GM23338 (cell line): ENCODE results near the gene OTOG. TPM values are rescaled to one million over a fixed set of nuclear protein-coding genes. Genes with fewer than 3 reads are reported as not detected.

Experiments used
- ATAC-seq: fragments of 200-7000 bp; cut with Tn5 transposase; 3 replicates; pipeline ENCODE4 v1.9.1; 2020
- DNase-seq: peaks from one replicate; pipeline ENCODE4 v3.0.0-alpha.2; 2015; ENCODE audit warnings: low spot score
- H2AFZ ChIP-seq: fragments of 200-600 bp; sonication (generic); 2 replicates; pipeline ENCODE4 v1.8.0; 2016; ENCODE audit warnings: antibody characterized with exemption, mild to moderate bottlenecking, moderate library complexity
- H3F3A ChIP-seq: fragments of 200-600 bp; sonication (generic); replicated peaks from 2 replicates; pipeline ENCODE4 v1.8.0; 2017; ENCODE audit warnings: antibody characterized with exemption, mixed run types, low read depth
- H3K27ac ChIP-seq: fragments of 200-600 bp; sonication (generic); 2 replicates; pipeline ENCODE4 v1.6.1; 2016; ENCODE audit warnings: low read depth
- H3K27me3 ChIP-seq: fragments of 200-600 bp; sonication (generic); 2 replicates; pipeline ENCODE4 v1.8.0; 2016; ENCODE audit warnings: mild to moderate bottlenecking, mixed run types, moderate library complexity; ENCODE audit not compliant: insufficient read depth
- H3K36me3 ChIP-seq: fragments of 200-600 bp; sonication (generic); 2 replicates; pipeline ENCODE4 v1.8.0; 2016; ENCODE audit warnings: mild to moderate bottlenecking; ENCODE audit not compliant: insufficient read depth
- H3K4me1 ChIP-seq: fragments of 200-600 bp; sonication (generic); 2 replicates; pipeline ENCODE4 v1.8.0; 2016; ENCODE audit warnings: mild to moderate bottlenecking, moderate library complexity; ENCODE audit not compliant: insufficient read depth
- H3K4me2 ChIP-seq: fragments of 200-600 bp; sonication (generic); 2 replicates; pipeline ENCODE4 v1.7.1; 2017; ENCODE audit warnings: mixed run types
- H3K4me3 ChIP-seq: fragments of 200-600 bp; sonication (generic); 2 replicates; pipeline ENCODE4 v1.6.1; 2016; ENCODE audit warnings: mixed run types
- H3K79me2 ChIP-seq: fragments of 200-600 bp; sonication (generic); replicated peaks from 2 replicates; pipeline ENCODE4 v1.8.0; 2017; ENCODE audit warnings: mild to moderate bottlenecking; ENCODE audit not compliant: insufficient read depth
- H3K9me2 ChIP-seq: fragments of 200-600 bp; sonication (generic); 2 replicates; pipeline ENCODE4 v1.8.0; 2017; ENCODE audit not compliant: insufficient read depth
- H4K20me1 ChIP-seq: fragments of 200-600 bp; sonication (generic); replicated peaks from 2 replicates; pipeline ENCODE4 v1.8.0; 2017; ENCODE audit warnings: mild to moderate bottlenecking; ENCODE audit not compliant: insufficient read depth
- H3K27ac Mint-ChIP-seq: 2 replicates; pipeline ENCODE4 v1.8.0; 2020; ENCODE audit warnings: inconsistent platforms, mild to moderate bottlenecking, moderate library complexity, mixed read lengths
- H3K27me3 Mint-ChIP-seq: 3 replicates; pipeline ENCODE4 v1.8.0; 2022; ENCODE audit warnings: low read depth, mild to moderate bottlenecking, moderate library complexity, mixed read lengths, inconsistent platforms; ENCODE audit not compliant: insufficient read depth, poor library complexity
- H3K36me3 Mint-ChIP-seq: 3 replicates; pipeline ENCODE4 v1.8.0; 2021; ENCODE audit warnings: low read depth, mild to moderate bottlenecking, inconsistent platforms, moderate library complexity, mixed read lengths
- H3K4me1 Mint-ChIP-seq: 3 replicates; pipeline ENCODE4 v1.8.0; 2020; ENCODE audit warnings: mild to moderate bottlenecking, inconsistent platforms, mixed read lengths
- H3K4me3 Mint-ChIP-seq: 3 replicates; pipeline ENCODE4 v1.8.0; 2021; ENCODE audit warnings: moderate library complexity, mild to moderate bottlenecking, inconsistent platforms, mixed read lengths
- H3K9me3 Mint-ChIP-seq: 3 replicates; pipeline ENCODE4 v1.8.0; 2020; ENCODE audit warnings: moderate library complexity, mild to moderate bottlenecking, inconsistent platforms, mixed read lengths
- CTCF ChIP-seq, 2 experiments: fragments of 200-600 bp in 1 of 2; sonication (generic) in 1 of 2; conservative IDR thresholded peaks; 2 replicates each; pipeline versions ENCODE4 v1.5.1 to v1.6.1; 2016 to 2017; ENCODE audit warnings: antibody characterized with exemption in 2 of 2, low read depth in 2 of 2, mild to moderate bottlenecking in 2 of 2, moderate library complexity in 1 of 2
- EZH2phosphoT487 ChIP-seq: fragments of 200-600 bp; sonication (generic); IDR thresholded peaks from one replicate; pipeline ENCODE4 v1.8.1; 2018; ENCODE audit warnings: antibody characterized with exemption; ENCODE audit not compliant: unreplicated experiment
- JUNB ChIP-seq: IDR thresholded peaks from one replicate; pipeline ENCODE4 v1.6.1; 2016; ENCODE audit warnings: antibody characterized with exemption; ENCODE audit not compliant: unreplicated experiment
- NANOG ChIP-seq: IDR thresholded peaks from 2 replicates; pipeline ENCODE4 v1.6.1; 2016; ENCODE audit warnings: antibody characterized with exemption, borderline replicate concordance
- POLR2AphosphoS5 ChIP-seq: IDR thresholded peaks from 2 replicates; pipeline ENCODE4 v1.6.1; 2016; ENCODE audit warnings: antibody characterized with exemption, low read depth
- REST ChIP-seq: IDR thresholded peaks from one replicate; pipeline ENCODE4 v1.6.1; 2018; ENCODE audit warnings: antibody characterized with exemption; ENCODE audit not compliant: unreplicated experiment
- STAT1 ChIP-seq: IDR thresholded peaks from one replicate; pipeline ENCODE4 v1.6.1; 2016; ENCODE audit warnings: antibody characterized with exemption; ENCODE audit not compliant: unreplicated experiment
- ZNF114 ChIP-seq: fragments of 250-450 bp; sonication (Bioruptor Pico); IDR thresholded peaks from 2 replicates; pipeline ENCODE4 v1.5.0; 2020; ENCODE audit warnings: mild to moderate bottlenecking, moderate library complexity
- ZNF331 ChIP-seq: fragments of 250-450 bp; sonication (Bioruptor Pico); IDR thresholded peaks from 2 replicates; pipeline ENCODE4 v1.5.0; 2020; ENCODE audit warnings: low read depth, mild to moderate bottlenecking, moderate library complexity
- ZNF462 ChIP-seq: fragments of 250-450 bp; sonication (Bioruptor Pico); IDR thresholded peaks from 2 replicates; pipeline ENCODE4 v1.5.0; 2020; ENCODE audit warnings: mild to moderate bottlenecking, moderate library complexity
- polyA plus RNA-seq: library from polyadenylated mRNA; unstranded; fragments of >200 nt; fragmentation: Nextera tagmentation; extraction: Ambion mirVana; gene quantifications from 2 replicates; pipeline ENCODE4 v1.2.1, GENCODE V29; 2016
- total RNA-seq: library from RNA; depleted of rRNA; stranded (reverse); fragments of >200 nt; shearing (Covaris generic); gene quantifications from 2 replicates; pipeline ENCODE4 v1.2.3, GENCODE V29; 2014

Gene OTOG
- total and polyA plus RNA-seq, 2 experiments from 2014 or later: 0.40 to 0.52 TPM

GRCh38 chr11:17575431-17576425 is 28.7 kb downstream of the OTOG start (continued):
- TF ChIP-seq ZNF462 (CRISPR knock-in tag) (no peak), STAT1 (no peak), CTCF (conservative IDR thresholded peaks at IDR 0.05; ENCODE audit: low read depth in 2 of 2) (no peak)

- Histone ChIP-seq H3F3A (no peaks in the 10 kb centered on the region), H4K20me1 (no peaks in the 10 kb centered on the region), H3K27ac (no peak overlapping the region), H2AFZ (no peak overlapping the region), H3K4me2 (no peak overlapping the region), H3K4me1 (no peaks in the 10 kb centered on the region), H3K4me3 (no peak overlapping the region), H3K27me3 (no peaks in the 10 kb centered on the region), H3K79me2 (no peaks in the 10 kb centered on the region), H3K9me2 (no peaks in the 10 kb centered on the region), H3K36me3 (no peaks in the 10 kb centered on the region)
- DNase-seq: no peak
- H3K36me3 Mint-ChIP-seq: no peaks in the 10 kb centered on the region
- H3K27ac Mint-ChIP-seq: no peak overlapping the region
- H3K4me1 Mint-ChIP-seq: peaks cover 20% of the 10 kb centered on the region
- no peak for ATAC-seq
- no peak overlapping the region for H3K4me3 Mint-ChIP-seq
- peaks cover 3% of the 10 kb centered on the region for H3K27me3 Mint-ChIP-seq
- H3K9me3 Mint-ChIP-seq: no peaks in the 10 kb centered on the region
- TF ChIP-seq ZNF114 (CRISPR knock-in tag): no peak
- no peak for TF ChIP-seq EZH2phosphoT487
- TF ChIP-seq CTCF (conservative IDR thresholded peaks at IDR 0.05; ENCODE audit: low read depth in 2 of 2): no peak
- no peak for TF ChIP-seq REST
- TF ChIP-seq JUNB: no peak
- no peak for TF ChIP-seq NANOG
- no peak for TF ChIP-seq ZNF331
- no peak for TF ChIP-seq POLR2AphosphoS5
These were observed 31.2 kb downstream of the OTOG start for GRCh38 chr11:17578296-17578695.
